Peyer's patch (tissue), 4 donors: Measurements from ENCODE around the gene ZNF133. TPM values are rescaled to one million over a fixed set of nuclear protein-coding genes. Genes with fewer than 3 reads are reported as not detected.

Source experiments
- DNase-seq, 3 donors: peaks; one replicate each; pipeline ENCODE4 v3.0.0-alpha.2; 2017 to 2019
- H3K27ac ChIP-seq, 4 donors: fragments of 200-600 bp; sonication (generic); one replicate each; pipeline ENCODE4 v1.5.1; 2016 to 2019
- H3K27me3 ChIP-seq, 2 donors: fragments of 200-600 bp; sonication (generic); one replicate each; pipeline ENCODE4 v1.5.1; 2019
- H3K36me3 ChIP-seq, 3 donors: fragments of 200-600 bp; sonication (generic); one replicate each; pipeline ENCODE4 v1.5.1; 2016 to 2019
- H3K4me1 ChIP-seq, 4 donors: fragments of 200-600 bp; sonication (generic); one replicate each; pipeline ENCODE4 v1.5.1; 2016 to 2019
- H3K4me3 ChIP-seq, 4 donors: fragments of 200-600 bp; sonication (generic); 1 replicate in 3 of 4; 2 replicates in 1 of 4; pipeline ENCODE4 v1.5.1; 2016 to 2019; ENCODE audit warnings: mild to moderate bottlenecking in 1 of 4
- H3K9me3 ChIP-seq, 4 donors: fragments of 200-600 bp; sonication (generic); one replicate each; pipeline ENCODE4 v1.5.1; 2016 to 2019; ENCODE audit warnings: mild to moderate bottlenecking in 1 of 4
- CTCF ChIP-seq, 6 experiments: fragments of 450-650 bp in 4 of 6; fragments of 200-600 bp in 2 of 6; sonication (generic) in 1 of 6; IDR thresholded peaks; one replicate each; pipeline ENCODE4 v1.5.1; 2017 to 2019; ENCODE audit warnings: antibody characterized with exemption in 6 of 6, mild to moderate bottlenecking in 3 of 6, moderate library complexity in 1 of 6
- POLR2A ChIP-seq, 2 donors: fragments of 450-650 bp; IDR thresholded peaks; one replicate each; pipeline ENCODE4 v1.5.1; 2017; ENCODE audit warnings: antibody characterized with exemption in 2 of 2, mild to moderate bottlenecking in 2 of 2, moderate library complexity in 2 of 2
- total RNA-seq, 4 donors: library from RNA; depleted of rRNA; stranded (reverse); fragments of >200 nt; gene quantifications; one replicate each; pipeline ENCODE4 v1.1.0, GENCODE V29; 2016

ZNF133 gene
- total RNA-seq, 4 donors from 2014 or later: 11.4 to 23.1 (median 15.6) TPM

- no peaks in the 10 kb centered on the region for H3K27me3 ChIP-seq
- no peaks in the 10 kb centered on the region for H3K4me1 ChIP-seq
- DNase-seq: no peak
- no peaks in the 10 kb centered on the region for H3K36me3 ChIP-seq
- H3K4me3 ChIP-seq: no peak overlapping the region
- H3K9me3 ChIP-seq: no peaks in the 10 kb centered on the region
- no peak for TF ChIP-seq POLR2A (IDR thresholded peaks at IDR 0.05)
- TF ChIP-seq CTCF (IDR thresholded peaks at IDR 0.05): no peak
- no peak overlapping the region for H3K27ac ChIP-seq
Observed at GRCh38 chr20:18254615-18255014, 33.7 kb upstream of the ZNF133 start.

- Histone ChIP-seq H3K27ac (no peak overlapping the region), H3K36me3 (no peaks in the 10 kb centered on the region), H3K4me3 (no peak overlapping the region), H3K4me1 (no peaks in the 10 kb centered on the region), H3K27me3 (no peaks in the 10 kb centered on the region), H3K9me3 (no peaks in the 10 kb centered on the region)
- DNase-seq: no peak
- no peak for TF ChIP-seq POLR2A (IDR thresholded peaks at IDR 0.05)
- TF ChIP-seq CTCF (IDR thresholded peaks at IDR 0.05): no peak
Observed at GRCh38 chr20:18255526-18255925, 32.8 kb upstream of the ZNF133 start.

GRCh38 chr20:18256440-18257090 lies 31.8 kb upstream of the ZNF133 start:
- H3K36me3 ChIP-seq: no peaks in the 10 kb centered on the region
- DNase-seq: no peak
- H3K4me3 ChIP-seq: no peak overlapping the region
- H3K27ac ChIP-seq: no peak overlapping the region
- H3K27me3 ChIP-seq: no peaks in the 10 kb centered on the region
- H3K9me3 ChIP-seq: no peaks in the 10 kb centered on the region
- no peaks in the 10 kb centered on the region for H3K4me1 ChIP-seq
- no peak for TF ChIP-seq POLR2A (IDR thresholded peaks at IDR 0.05)
- no peak for TF ChIP-seq CTCF (IDR thresholded peaks at IDR 0.05)

- TF ChIP-seq POLR2A (IDR thresholded peaks at IDR 0.05): no peak
- peak in 1 of 6 experiments; percentile 5 for TF ChIP-seq CTCF (IDR thresholded peaks at IDR 0.05)
Observed at GRCh38 chr20:18258126-18258860, 30.0 kb upstream of the ZNF133 start.

GRCh38 chr20:18259730-18260129 lies 28.6 kb upstream of the ZNF133 start:
- H3K4me1 ChIP-seq: no peaks in the 10 kb centered on the region
- DNase-seq: no peak
- no peak overlapping the region for H3K4me3 ChIP-seq
- H3K9me3 ChIP-seq: no peaks in the 10 kb centered on the region
- H3K27me3 ChIP-seq: no peaks in the 10 kb centered on the region
- no peak overlapping the region for H3K27ac ChIP-seq
- TF ChIP-seq CTCF (IDR thresholded peaks at IDR 0.05): no peak
- TF ChIP-seq POLR2A (IDR thresholded peaks at IDR 0.05): no peak
- H3K36me3 ChIP-seq: no peaks in the 10 kb centered on the region

More at GRCh38 chr20:18258126-18258860, 30.0 kb upstream of the ZNF133 start:
- H3K27ac ChIP-seq: no peak overlapping the region
- no peaks in the 10 kb centered on the region for H3K36me3 ChIP-seq
- no peak for DNase-seq
- H3K4me1 ChIP-seq: no peaks in the 10 kb centered on the region
- H3K9me3 ChIP-seq: no peaks in the 10 kb centered on the region
- no peak overlapping the region for H3K4me3 ChIP-seq
- H3K27me3 ChIP-seq: no peaks in the 10 kb centered on the region
